ENCODE results near the gene TNP1.

TNP1 gene

DNA sequence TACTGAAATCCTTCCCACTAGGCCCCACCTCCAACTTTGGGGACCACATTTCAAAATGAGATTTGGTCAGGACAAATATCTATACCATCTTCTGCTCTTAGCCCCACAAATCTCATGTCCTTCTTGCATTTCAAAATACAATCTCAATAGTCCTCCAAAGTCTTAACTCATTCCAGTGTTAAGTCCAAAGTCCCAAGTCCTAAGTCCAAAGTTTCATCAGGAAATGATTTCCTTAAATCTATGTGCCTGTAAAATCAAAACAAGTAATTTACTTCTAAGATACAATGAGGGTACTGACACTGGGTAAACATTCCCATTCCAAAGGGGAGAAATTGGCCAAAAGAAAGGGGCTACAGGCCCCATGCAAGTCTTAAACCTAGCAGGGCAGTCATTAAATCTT, 40.5 kb upstream of the TNP1 start:
- TF ChIP-seq, protein P1, sequence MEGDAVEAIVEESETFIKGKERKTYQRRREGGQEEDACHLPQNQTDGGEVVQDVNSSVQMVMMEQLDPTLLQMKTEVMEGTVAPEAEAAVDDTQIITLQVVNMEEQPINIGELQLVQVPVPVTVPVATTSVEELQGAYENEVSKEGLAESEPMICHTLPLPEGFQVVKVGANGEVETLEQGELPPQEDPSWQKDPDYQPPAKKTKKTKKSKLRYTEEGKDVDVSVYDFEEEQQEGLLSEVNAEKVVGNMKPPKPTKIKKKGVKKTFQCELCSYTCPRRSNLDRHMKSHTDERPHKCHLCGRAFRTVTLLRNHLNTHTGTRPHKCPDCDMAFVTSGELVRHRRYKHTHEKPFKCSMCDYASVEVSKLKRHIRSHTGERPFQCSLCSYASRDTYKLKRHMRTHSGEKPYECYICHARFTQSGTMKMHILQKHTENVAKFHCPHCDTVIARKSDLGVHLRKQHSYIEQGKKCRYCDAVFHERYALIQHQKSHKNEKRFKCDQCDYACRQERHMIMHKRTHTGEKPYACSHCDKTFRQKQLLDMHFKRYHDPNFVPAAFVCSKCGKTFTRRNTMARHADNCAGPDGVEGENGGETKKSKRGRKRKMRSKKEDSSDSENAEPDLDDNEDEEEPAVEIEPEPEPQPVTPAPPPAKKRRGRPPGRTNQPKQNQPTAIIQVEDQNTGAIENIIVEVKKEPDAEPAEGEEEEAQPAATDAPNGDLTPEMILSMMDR (IDR thresholded peaks at IDR 0.05; ENCODE audit: insufficient read depth, missing control alignments), result no peak
- FAIRE-seq, result no peak
- no peak for DNase-seq (ENCODE audit: insufficient read length, low spot score)

DNA sequence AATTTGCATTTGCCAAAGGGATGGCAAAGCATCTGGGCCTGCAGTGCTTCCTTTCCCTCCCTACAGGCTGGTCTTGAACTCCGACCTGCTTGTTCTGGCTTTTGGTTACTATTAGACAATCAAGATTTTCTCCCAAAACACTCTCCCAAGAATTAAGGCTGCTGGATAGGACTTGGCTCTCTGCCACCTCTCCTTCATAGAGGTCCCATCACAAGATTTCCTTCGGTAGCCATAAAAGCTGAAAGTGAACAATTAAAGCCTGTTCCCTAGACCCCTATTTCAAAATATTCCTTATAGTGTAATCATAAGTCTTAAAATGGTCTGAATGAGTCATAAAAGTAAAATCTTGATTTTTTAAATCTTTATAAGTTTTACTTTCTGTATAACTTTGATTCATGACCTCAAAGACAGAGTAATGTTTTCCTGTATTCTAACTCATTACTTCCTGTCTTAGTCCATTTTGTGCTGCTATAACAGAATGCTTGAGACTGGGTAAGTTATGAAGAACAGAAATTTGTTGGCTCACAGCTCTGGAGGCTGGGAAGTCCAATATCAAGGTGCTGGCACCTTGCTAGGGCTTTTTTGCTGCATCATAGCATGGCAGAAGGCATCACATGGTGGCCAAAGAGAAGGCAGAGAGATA, 37.8 kb upstream of the TNP1 start:
- TF ChIP-seq, protein P1 (IDR thresholded peaks at IDR 0.05; ENCODE audit: insufficient read depth, missing control alignments), result no peak
- FAIRE-seq (no peak), DNase-seq (ENCODE audit: insufficient read length, low spot score) (no peak)

DNA sequence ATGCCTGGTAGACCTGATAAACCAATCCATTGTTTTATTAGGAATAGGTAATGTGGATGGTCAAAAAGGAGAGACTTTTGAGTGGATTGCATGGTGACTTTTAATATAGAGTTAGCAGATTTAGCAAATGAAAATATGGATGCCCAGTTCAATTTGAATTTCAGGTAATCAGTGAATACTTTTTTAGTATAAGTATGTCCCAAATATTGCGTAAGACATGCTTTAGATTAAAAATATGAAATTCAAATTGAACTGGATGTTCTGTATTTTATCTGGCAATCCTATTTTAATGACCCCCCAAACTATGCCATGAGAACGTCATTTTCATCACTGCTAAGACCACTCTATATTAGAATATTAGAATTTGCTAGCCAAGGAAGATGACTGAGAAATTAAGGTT, 30.3 kb upstream of the TNP1 start:
- TF ChIP-seq, protein P1 (IDR thresholded peaks at IDR 0.05; ENCODE audit: insufficient read depth, missing control alignments), result no peak
- no peak for FAIRE-seq
- no peak for DNase-seq (ENCODE audit: insufficient read length, low spot score)

DNA sequence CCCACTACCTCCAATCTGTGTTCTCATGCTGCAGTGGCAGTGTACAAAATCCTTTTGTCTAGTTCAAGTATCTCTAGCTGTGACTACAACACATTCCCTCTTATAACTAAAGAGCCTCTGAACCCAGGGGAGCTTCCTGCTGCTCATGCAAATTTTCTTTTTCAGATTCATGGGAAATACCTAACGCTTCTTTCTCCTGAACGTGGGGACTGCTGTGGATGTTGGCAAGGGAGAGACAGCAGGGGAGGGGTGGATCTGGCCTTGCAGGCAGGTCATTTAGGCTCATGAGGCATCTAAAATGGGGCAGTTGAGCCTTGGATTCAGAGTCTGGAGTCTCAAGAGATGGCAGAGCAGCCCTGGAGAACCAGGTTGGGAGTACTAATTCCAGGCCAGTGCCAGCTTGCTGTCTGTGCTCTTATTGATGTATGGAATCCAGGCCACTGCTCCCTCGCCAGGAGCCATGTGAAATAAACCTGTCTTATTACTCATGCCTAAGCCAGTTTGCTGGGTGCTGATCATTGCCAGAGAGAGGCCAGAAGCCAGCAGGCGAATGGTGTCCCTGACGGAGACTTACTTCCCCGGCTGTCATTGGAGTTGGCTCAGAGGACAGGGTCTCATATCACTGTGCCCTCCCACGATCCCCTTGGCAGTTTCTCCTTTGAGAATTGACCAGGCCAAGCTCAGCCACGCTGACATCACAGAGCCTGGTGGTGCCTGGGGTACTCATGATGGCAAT, 29.2 kb upstream of the TNP1 start:
- FAIRE-seq (no peak), DNase-seq (ENCODE audit: insufficient read length, low spot score) (no peak)
- TF ChIP-seq, protein P1 (IDR thresholded peaks at IDR 0.05; ENCODE audit: insufficient read depth, missing control alignments), result no peak

DNA sequence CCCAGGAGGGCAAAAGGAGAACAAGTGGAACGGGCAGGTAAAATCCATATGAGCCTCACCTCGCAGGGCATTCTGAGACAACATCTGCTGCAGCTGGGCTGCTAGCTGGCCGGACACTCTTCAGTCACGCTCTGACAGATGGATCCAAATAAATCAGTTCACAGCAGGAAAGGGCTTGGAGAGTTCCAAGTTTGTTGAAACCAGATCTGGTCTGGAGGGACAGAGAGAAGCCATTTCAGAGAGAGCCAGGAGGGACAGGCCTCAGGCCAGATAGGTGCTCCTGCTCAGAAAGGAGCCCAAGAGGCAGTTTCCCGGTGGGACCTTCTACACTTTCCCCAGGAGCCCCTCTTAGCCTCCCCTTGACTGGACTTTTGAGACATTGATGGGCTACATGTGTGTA, 28.2 kb upstream of the TNP1 start:
- TF ChIP-seq, protein P1 (IDR thresholded peaks at IDR 0.05; ENCODE audit: insufficient read depth, missing control alignments), result no peak
- no peak for FAIRE-seq
- no peak for DNase-seq (ENCODE audit: insufficient read length, low spot score)

DNA sequence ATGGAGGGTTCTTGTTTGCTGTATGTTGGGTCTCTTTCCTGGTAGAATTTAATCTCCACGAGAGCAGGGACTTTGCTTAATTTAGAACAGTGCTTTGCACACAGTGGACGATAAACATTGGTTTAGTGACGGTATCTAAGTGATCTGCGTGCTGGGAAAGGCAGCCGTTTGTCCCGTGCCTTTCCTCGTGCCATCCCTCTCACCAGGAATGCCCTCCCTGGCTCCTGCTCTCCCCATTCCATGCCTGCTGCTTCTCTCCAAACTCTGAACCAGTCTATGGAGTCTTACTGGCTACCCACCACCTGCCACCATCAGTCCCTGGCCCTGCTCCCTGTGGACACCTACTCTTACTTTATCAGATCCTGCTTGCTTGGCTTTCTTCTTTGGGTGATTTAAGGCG, 27.3 kb upstream of the TNP1 start:
- no peak for DNase-seq (ENCODE audit: insufficient read length, low spot score)
- no peak for FAIRE-seq
- TF ChIP-seq, protein P1 (IDR thresholded peaks at IDR 0.05; ENCODE audit: insufficient read depth, missing control alignments), result no peak

DNA sequence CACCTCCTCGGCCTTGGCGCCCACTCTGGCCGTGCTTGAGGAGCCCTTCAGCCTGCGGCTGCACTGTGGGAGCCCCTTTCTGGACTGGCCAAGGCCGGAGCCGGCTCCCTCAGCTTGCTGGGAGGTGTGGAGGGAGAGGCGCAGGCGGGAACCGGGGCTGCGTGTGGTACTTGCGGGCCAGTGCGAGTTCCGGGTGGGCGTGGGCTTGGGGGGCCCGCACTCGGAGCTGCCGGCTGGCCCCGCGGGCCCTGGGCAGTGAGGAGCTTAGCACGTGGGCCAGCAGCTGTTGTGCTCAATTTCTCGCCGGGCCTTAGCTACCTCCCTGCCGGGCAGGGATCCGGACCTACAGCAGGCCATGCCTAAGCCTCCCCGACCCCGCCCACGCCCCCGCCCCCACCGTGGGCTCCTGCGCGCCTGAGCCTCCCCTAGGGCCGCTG, 25.3 kb upstream of the TNP1 start:
- TF ChIP-seq, protein P1 (IDR thresholded peaks at IDR 0.05; ENCODE audit: insufficient read depth, missing control alignments), result no peak
- DNase-seq (ENCODE audit: insufficient read length, low spot score) (no peak), FAIRE-seq (no peak)

All from D721Med (cell line).